HG02759 (cell line): Measurements from ENCODE around the gene PSMD8.
"Not testable (repeated sequence)": the region's sequence is repeated elsewhere in the genome, so short reads cannot be mapped to it uniquely, and the experiment has no call there.

ENCODE experiments used
- ATAC-seq: cut with Tn5 transposase; IDR thresholded peaks from one replicate; pipeline ENCODE4 v1.9.1; 2021; ENCODE audit warnings: mild to moderate bottlenecking, moderate library complexity; ENCODE audit not compliant: unreplicated experiment

PSMD8 gene

DNA sequence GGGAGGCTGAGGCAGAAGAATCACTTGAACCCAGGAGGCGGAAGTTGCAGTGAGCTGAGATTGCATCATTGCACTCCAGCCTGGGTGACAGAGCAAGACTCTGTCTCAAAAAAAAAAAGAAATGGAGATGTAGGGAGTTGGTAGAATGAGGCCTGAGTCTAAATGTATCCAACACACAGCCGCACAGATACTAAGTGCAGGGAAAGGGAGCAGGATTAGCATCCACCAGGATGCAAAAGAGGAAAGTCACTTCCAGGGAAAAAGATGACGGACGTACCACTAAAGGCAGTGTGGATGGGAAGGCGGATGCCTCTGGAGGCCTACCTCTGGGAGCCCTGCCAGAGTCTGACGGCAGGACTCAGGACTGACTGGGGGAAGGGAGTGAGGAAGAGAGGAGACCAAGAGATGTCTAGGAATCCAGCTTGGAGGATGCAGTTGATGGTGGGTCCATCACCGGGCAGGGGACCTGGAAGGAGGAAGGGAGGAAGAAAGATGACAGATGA, 35.3 kb downstream of the PSMD8 start:
- no peak for ATAC-seq

DNA sequence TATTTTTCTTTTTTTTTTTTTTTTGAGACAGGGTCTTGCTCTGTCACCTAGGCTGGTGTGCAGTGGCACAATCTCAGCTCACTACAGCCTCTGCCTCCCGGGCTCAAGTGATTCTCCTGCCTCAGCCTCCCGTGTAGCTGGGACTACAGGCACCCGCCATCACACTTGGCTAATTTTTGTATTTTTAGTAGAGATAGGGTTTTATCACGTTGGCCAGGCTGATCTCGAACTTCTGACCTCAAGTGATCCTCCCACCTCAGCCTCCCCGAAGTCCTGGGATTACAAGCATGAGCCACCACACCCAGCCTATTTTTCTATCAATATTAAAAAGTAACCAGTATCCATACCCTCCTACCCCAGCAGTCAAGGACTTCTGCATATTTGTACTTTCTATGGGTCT, 36.0 kb downstream of the PSMD8 start:
- not testable (repeated sequence) for ATAC-seq

DNA sequence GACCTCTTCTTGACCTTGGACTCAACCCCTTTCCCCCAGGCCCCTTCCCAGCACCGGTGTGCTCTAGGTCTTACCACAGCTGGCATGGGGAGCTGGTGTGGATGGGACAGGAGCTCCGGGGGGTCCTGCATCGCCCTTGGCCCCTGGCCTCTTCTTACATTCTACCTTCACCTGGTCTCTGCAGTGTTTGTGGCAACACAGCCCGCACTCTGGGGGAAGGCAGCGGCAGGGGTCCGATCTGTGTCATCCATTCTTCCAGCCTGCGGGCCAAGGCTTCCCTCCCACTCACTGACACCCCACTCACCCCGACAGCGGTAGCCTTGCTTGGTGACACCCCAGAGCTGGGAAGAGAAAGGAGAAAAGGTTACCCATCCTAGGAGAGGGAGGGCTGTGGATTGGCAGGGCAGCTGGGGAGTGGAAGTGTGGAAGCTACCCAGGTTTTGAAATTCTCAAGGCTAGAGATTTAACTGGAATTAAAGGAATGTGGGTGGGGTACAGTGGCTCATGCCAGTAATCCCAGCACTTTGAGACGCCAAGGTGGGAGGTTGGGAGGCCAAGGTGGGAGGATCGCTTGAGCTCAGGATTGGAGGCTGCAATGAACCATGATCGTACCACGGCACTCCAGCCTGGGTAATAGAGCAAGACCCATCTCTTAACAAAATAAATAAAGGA, 36.8 kb downstream of the PSMD8 start:
- ATAC-seq, result no peak

DNA sequence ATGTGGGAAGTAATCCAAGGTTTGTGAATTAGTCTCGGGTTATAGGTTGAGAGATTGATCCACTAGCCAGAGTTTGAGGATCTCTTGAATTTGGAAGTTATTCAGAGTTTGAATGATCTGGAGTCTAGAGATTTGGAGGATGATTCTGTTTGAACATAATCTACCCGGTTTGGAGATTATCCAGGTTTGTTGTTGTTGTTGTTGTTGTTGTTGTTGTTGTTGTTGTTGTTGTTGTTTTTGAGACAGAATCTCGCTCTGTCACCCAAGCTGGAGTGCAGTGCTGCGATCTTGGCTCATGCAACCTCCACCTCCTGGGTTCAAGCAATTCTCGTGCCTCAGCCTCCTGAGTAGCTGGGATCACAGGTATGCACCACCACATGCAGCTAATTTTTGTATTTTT, 37.5 kb downstream of the PSMD8 start:
- ATAC-seq, result not testable (repeated sequence)

DNA sequence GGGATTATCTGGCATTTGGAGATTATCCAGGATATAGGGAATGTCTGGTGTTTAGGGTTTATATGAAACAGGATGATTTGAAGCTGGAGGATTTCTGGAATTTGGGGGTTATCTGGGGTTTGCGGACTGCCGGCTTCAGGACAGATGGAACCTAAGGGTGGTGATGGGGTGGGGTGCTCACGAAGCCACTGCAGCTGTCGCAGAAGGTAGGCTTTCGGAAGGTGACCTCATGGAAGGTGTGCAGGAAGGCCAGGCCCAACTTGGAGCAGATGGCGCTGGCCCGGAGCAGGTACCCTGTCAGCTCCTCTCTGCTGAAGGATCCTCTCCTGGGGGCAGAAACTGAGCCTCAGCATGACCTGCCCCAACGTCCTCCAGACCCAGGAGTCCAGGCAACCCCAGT, 38.1 kb downstream of the PSMD8 start:
- ATAC-seq, result no peak

DNA sequence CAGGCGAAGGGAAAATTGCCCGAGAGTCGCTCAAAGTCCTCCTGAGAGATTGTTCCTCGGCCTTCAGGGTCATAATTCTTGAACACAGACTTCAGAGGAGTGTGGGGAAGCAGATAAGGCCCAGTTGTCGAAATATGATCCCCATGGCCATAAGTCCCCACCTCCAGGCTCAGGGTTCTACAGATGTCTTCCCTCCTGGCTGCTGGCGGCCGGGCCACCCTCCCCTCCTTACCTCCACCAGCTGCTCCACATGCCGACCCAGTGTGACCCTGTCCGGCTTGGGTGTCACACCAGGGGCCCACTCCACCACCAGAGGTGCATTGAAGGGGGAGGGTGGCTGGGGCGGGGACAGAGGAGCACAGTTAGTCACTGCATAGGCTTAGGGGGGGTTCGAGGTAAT, 38.6 kb downstream of the PSMD8 start:
- ATAC-seq, result no peak

DNA sequence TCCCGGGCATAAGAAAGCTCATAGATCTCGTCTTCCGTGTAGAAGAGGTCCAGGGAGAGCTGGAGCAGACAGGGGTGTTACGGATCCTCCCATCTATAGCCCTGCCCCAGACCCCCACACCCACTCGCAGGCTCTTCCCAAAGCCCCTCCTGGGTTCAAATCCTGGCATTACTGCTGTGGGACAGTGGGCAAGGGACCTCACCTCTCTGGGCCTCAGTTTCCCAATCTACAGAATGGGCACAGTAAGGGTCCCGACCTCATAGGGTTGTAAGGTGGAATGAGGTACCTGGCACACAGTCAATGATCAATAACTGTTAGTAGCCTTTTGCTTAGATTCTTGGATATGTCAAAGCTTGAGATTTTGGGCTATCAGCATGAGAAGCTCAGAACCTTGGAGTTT, 39.0 kb downstream of the PSMD8 start:
- no peak for ATAC-seq

DNA sequence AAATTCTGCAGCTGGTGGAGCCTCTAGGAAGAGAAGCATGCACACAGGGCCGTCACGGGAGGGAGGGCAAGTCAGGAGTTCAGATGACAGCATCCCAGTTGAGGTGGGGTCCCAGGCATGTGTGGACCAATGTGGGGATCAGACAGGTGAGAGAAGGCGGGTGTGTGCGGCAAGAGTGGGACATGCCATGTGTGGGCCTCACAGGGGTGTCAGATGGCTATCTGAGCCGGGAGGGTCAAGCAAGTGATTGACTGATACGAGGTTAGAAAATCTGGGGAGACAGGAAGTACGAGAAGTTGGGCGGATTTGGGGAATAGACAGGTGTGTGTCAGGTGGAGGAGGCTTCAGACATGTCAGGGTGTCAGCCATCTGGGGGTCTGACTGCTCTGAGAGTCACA, 42.8 kb downstream of the PSMD8 start:
- no peak for ATAC-seq

DNA sequence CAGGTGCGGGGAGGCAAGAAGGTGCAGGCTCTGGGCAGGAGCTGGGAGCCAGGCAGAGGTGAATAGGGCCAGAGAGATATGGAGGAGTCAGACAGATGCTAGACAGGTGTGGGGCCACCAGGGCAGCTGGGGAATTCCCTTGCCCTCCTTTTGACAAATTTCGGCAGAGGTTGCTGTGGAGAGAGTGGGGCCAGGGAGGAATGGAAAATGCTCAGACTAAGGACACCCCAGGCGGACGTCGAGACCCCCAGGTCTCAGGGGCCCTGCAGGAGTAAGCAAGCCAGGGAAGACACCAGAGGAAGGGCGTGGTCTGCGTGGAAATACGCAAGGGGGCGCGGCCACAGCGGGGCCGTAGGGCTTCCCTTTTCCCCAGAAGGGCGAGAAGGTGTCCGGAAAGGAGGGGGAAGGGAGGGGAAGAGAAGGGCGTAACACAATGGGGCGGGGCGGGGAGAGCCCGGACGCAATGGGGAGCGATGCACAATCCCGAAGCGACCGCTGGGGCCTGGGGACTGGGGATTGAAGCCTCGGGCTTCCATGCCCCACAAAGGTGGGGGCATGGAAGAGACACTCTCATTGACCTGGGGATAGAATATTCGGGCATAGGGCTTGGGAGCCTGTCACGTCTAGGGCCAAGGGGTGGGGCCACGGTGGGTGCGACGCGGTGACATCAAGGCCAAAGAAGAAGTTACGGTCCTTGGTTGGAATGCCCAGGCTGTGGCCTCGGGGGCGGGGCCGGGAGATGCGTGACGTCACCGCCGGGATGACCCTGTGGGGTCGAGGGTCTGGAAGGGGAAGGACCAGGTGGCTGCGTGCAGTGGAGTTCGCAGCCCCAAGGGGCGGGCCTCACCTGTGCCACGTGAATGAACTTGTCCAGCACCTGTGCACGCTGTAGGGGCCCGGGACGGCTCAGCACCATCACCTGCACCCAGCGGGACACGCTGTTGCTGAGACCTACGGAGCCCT, 43.5 kb downstream of the PSMD8 start:
- no peak for ATAC-seq

DNA sequence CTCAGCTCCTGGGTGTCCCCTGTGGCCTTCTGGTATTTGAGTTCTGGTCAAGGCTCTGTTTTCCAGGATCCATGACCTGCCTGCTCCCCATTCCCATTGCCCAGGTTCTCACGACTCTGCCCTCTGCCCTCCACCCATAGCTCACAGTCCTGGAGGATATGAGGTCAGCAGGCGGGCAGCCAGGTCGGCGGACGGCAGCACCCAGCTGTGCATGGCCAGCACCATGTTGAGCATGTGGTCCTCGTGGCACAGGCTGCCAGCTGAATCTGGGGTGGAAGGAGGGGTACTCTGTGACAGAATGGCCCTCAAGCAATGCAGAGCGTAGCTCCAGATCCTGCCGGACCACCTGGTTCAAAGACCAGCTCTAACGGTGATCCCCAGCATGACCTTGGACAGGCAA, 46.6 kb downstream of the PSMD8 start:
- ATAC-seq, result no peak

DNA sequence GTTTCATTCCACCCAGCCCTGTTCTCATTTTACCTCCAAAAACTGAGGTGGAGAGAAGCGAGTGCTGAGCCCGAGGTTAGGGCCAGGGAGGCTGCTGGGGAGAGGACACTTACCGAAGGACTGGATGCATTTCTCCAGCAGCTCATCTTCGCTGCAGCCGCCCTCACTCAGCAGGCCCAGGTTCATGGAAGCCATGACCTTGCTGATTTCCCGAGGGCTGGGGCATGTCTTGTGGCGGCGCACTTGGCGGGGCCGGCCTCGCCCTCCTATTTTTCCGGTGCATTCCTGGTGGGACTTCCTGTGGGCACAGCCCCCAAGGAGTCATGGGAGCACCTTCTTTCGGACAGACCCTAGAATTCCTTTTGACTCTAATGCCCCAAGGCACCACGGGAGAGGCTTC, 47.5 kb downstream of the PSMD8 start:
- ATAC-seq, result no peak

DNA sequence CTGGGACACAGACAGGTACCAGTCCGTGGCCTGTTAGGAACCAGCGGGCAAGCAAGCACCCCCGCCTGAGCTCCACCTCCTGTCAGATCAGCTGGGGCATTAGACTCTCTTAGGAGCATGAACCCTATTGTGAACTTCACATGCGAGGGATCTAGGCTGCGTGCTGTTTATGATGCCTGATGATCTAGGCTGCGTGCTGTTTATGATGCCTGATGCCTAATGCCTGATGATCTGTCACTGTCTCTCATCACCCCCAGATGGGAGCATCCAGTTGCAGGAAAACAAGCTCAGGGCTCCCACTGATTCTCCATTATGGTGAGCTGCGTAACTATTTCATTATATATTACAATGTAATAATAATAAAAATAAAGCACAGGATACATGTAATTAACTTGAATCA, 48.1 kb downstream of the PSMD8 start:
- no peak for ATAC-seq

DNA sequence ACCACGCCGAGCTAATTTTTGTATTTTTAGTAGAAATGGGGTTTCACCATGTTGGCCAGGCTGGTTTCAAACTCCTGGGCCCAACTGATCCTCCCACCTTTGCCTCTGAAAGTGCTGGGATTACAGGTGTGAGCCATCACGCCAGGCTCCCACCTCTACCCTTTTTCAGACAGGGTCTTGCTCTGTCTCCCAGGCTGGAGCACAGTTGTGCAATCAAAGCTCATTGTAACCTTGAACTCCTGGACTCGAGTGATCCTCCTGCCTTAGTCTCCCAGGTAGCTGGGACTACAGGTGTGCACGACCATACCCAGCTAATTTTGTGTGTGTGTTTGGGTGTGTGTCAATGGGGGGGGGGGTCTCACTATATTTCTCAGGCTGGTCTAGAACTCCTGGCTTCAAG, 49.9 kb downstream of the PSMD8 start:
- ATAC-seq, result no peak

DNA sequence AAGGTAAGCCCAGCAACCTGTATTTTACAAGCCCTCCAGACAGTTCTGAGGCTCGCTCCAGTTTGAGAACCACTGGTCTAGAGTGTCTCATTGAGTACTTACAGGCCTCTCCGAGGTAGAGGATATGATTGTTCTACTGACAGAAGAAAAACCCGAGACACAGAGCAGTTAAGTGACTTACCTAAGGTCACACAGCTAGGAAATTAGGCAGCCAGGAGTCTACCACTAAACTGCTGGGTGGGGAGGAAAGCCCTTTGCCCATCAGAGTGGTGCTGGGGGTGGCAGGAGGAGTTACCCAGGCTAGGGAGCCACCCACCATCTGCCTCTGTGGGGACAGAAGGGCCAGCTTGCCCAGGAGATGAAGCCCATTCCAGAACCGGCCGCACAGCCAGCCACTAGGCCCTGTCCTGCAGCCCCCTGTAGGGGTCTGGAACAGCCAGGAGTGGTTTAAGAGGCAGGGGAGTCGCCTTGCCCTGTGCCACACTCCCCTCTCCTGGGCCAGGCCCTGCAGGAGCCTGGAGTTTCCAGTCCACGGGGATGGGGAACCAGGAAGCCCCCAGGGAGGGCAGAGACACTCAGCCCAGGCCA, 50.9 kb downstream of the PSMD8 start:
- no peak for ATAC-seq

DNA sequence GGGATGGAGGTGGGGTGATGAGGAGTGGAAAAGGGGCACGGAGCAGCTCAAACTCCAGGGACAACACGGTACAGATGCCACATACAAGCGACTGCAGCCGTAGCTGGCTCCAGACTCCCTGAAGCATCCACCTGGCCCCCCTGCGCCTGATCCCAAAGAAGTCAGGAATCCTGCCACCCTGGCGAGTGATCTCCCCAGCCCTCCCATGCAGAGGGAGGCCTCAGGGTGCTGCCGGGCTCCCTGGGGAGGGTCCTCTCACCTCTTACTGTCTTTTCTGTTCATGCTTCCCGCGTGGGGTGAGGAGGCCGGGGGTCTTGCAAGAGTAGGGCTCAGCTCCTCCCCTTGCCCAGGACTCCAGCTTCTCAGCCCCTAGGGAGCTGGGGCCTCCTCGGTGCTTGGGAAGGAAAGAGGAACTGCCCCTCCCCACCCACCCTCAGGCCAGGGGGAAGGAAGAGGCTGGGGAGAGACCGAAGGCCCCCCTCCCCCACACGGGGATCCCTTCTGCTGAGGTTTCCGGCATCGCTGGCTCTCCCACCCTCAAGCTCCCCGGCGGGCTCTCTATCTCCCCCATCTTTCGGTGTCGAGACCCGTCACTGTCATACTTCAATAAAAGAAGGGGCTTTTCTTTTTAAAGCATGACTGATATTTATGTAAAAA, 51.6 kb downstream of the PSMD8 start, which contains the start of gene RASGRP4:
TSS of gene RASGRP4 (minus strand) at position 410 of the 657 bp plus-strand sequence. CDS start at position 282, 128 bp downstream.
- ATAC-seq, result no peak

DNA sequence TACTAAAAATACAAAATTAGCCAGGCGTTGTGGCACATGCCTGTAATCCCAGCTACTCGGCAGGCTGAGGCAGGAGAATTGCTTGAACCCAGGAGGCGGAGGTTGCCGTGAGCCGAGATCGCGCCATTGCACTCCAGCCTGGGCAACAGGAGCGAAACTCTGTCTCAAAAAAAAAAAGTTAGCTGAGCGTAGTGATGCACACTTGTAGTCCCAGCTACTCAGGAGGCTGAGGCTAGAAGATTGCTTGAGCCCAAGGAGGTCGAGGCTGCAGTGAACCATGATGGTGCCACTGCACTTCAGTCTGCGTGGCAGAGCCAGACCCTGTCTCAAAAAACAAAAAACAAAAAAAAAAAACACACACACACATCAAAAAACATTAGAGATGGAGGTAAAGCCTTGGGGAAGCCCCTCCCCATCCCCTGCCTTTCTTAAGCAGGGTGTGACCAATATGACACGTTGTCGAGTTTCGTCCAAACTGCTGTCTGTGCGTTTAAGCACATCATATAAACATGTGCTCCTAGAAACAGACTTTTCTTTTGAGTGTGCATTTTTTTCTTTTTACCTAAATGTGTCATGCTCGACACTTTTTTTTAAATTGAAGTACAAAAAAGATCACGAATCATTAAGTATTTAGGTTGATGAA, 52.8 kb downstream of the PSMD8 start:
- not testable (repeated sequence) for ATAC-seq

DNA sequence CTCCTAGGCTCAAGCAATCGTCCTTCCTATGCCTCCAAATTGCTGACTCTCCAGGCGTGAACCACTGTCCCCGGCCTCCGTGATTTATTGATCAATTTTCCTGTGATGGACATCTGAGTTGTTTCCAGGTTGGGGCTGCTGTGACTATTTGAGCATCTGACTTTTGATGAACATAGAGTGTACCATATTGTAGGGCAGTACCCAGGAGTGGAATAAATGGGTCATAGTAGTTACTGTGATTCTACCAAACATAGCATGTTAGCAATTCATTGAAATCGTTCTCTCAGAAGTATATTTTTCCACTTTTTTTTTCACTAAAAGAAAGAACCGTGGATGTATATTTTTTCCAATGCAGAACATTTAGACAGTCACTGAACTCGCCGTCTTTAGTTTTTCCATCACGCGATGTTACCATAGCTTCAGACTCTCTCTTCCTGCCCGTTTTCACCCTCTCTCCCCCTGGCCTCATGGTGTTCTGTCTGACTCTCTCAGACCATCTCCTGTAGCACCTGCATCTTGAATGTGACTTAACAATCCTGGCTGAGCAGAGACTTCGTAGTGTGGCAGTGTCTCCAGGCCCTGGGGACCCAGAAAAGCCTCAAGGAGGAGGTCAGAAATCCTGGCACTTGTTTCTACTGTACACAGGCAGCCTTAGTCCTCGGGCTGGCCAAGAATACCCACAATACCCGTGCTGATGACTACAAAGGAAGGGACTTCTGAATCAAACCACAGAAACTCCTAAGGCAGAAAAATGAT, 54.9 kb downstream of the PSMD8 start:
- no peak for ATAC-seq

DNA sequence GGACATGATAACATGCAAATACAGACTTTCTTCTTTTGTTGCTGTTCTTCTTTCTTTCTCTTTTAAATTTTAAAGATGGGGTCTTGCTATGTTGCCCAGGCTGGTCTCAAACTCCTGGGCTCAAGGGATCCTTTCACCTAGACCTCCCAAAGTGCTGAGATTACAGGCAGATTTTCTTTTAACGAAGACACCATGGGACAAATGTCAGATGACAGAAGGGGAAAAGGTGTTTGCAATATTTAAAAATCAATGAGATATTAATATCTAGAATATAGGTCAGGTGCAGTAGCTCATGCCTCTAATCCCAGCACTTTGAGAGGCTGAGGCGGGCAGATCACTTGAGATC, 55.4 kb downstream of the PSMD8 start:
- ATAC-seq, result no peak

DNA sequence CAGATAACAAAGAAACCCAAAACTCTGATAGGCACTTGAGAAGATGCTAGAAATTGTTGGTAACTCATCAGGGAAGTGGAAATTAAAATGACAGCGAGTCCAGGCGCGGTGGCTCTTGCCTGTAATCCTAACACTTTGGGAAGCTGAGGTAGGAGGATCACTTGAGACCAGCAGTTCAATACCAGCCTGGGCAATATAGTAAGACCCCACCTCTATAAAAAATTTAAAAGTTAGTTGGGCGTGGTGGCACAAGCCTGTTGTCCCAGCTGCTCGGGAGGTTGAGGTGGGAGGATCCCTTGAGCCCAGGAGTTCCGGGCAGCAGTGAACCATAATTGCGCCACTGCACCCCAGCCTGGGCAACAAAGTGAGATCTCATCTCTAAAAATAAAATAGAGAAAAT, 56.6 kb downstream of the PSMD8 start:
- ATAC-seq, result no peak

DNA sequence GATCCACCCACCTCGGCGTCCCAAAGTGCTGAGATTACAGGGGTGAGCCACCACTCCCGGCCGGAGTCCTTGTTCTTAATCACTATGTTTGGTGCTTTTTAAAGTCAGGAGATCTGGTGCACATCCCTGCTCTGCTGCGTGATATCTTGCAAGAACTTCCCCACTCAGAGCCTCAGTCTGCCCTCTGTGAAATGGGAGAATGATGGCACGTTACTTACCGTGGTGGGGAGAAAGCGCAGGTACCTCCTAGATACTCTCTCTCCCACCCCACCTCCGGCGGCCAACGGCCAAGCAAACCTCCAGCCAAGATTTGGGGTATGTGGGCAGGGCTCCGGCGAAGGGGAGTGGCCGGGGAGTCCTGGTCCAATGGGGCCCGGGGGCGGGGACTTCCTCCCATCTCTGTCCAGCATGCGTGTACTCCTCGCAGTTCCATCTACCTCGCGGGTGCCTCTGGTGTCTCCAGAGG, 58.9 kb downstream of the PSMD8 start, which contains the start of gene RYR1:
TSS of gene RYR1 (plus strand) at position 424 of the 466 bp plus-strand sequence. CDS start 139 bp downstream, outside the sequence.
- no peak for ATAC-seq
